HFFc6 (cell line): ENCODE results near the gene ANXA10. TPM values are rescaled to one million over a fixed set of nuclear protein-coding genes. Genes with fewer than 3 reads are reported as not detected.
A peak's percentile ranks its signal among the peaks of the same experiment; 100 is the strongest.

Source experiments
- DNase-seq: peaks from one replicate; pipeline ENCODE4 v3.0.0-alpha.2; 2018
- H3K27ac Mint-ChIP-seq: 2 replicates; pipeline ENCODE4 v1.8.0; 2020; ENCODE audit warnings: mild to moderate bottlenecking, mixed read lengths
- H3K27me3 Mint-ChIP-seq: 2 replicates; pipeline ENCODE4 v1.8.0; 2021; ENCODE audit warnings: mild to moderate bottlenecking, moderate library complexity, mixed read lengths; ENCODE audit not compliant: insufficient read depth
- H3K36me3 Mint-ChIP-seq: 2 replicates; pipeline ENCODE4 v1.8.0; 2021; ENCODE audit warnings: low read depth, mixed read lengths
- H3K4me1 Mint-ChIP-seq: 2 replicates; pipeline ENCODE4 v1.8.0; 2020; ENCODE audit warnings: low read depth, mixed read lengths
- H3K4me3 Mint-ChIP-seq: 2 replicates; pipeline ENCODE4 v1.8.0; 2020; ENCODE audit warnings: mild to moderate bottlenecking, moderate library complexity, mixed read lengths
- H3K9me3 Mint-ChIP-seq: 2 replicates; pipeline ENCODE4 v1.8.0; 2020; ENCODE audit warnings: mild to moderate bottlenecking, mixed read lengths
- CTCF ChIP-seq: fragments of 200-600 bp; sonication (generic); IDR thresholded peaks from 2 replicates; pipeline ENCODE4 v1.5.0; 2021; ENCODE audit warnings: antibody characterized with exemption, mild to moderate bottlenecking
- total RNA-seq, 6 experiments: library from RNA; stranded (reverse); fragmentation: NEBNext Ultra II Directional; extraction: Animal tissue kit (Norgen Biotek cat#: 25700); gene quantifications; 2 replicates in 1 of 6; 3 replicates in 5 of 6; pipeline ENCODE4 v1.2.3, GENCODE V29; 2021

ANXA10 gene
- total RNA-seq, 6 experiments from 2014 or later: 0.46 to 1.9 (median 0.85) TPM

GRCh38 chr4:168197926-168198325, 105.6 kb downstream of the ANXA10 start:
- H3K27me3 Mint-ChIP-seq: no peaks in the 10 kb centered on the region; the same call in 1 of the 2 replicates

GRCh38 chr4:168199260-168199957, 107.1 kb downstream of the ANXA10 start:
- no peak overlapping the region for H3K27ac Mint-ChIP-seq
- H3K4me1 Mint-ChIP-seq: peaks cover 21% of the 10 kb centered on the region
- H3K36me3 Mint-ChIP-seq: peaks cover 21% of the 10 kb centered on the region
- H3K27me3 Mint-ChIP-seq: no peaks in the 10 kb centered on the region; the same call in 1 of the 2 replicates
- peaks cover 24% of the 10 kb centered on the region for H3K9me3 Mint-ChIP-seq
- no peak for DNase-seq
- no peak for TF ChIP-seq CTCF
- H3K4me3 Mint-ChIP-seq: no peak overlapping the region

More at GRCh38 chr4:168197926-168198325, 105.6 kb downstream of the ANXA10 start:
- Mint-ChIP-seq H3K27ac (no peak overlapping the region), H3K36me3 (peaks cover 12% of the 10 kb centered on the region), H3K4me3 (no peak overlapping the region), H3K4me1 (peaks cover 21% of the 10 kb centered on the region), H3K9me3 (peaks cover 11% of the 10 kb centered on the region)
- DNase-seq: no peak
- no peak for TF ChIP-seq CTCF

- TF ChIP-seq CTCF: no peak
- DNase-seq: peak; percentile 17
- H3K27me3 Mint-ChIP-seq: no peaks in the 10 kb centered on the region; the same call in 1 of the 2 replicates
- no peak overlapping the region for H3K27ac Mint-ChIP-seq
- no peak overlapping the region for H3K4me3 Mint-ChIP-seq
- peaks cover 29% of the 10 kb centered on the region for H3K9me3 Mint-ChIP-seq
- peaks cover 21% of the 10 kb centered on the region for H3K4me1 Mint-ChIP-seq
- H3K36me3 Mint-ChIP-seq: peaks cover 29% of the 10 kb centered on the region
Observed at GRCh38 chr4:168200685-168201084, 108.3 kb downstream of the ANXA10 start.

GRCh38 chr4:168203233-168203911, 111.0 kb downstream of the ANXA10 start:
- H3K4me3 Mint-ChIP-seq: no peak overlapping the region
- H3K9me3 Mint-ChIP-seq: peaks cover 29% of the 10 kb centered on the region
- H3K36me3 Mint-ChIP-seq: peaks cover 29% of the 10 kb centered on the region
- no peaks in the 10 kb centered on the region; the same call in 1 of the 2 replicates for H3K27me3 Mint-ChIP-seq
- DNase-seq: no peak
- peaks cover 9% of the 10 kb centered on the region for H3K4me1 Mint-ChIP-seq
- H3K27ac Mint-ChIP-seq: no peak overlapping the region
- TF ChIP-seq CTCF: no peak

- no peak for DNase-seq
- Mint-ChIP-seq H3K27me3 (no peaks in the 10 kb centered on the region; the same call in none of the 2 replicates), H3K4me1 (peaks cover 38% of the 10 kb centered on the region), H3K9me3 (peaks cover 18% of the 10 kb centered on the region), H3K4me3 (no peak overlapping the region), H3K27ac (no peak overlapping the region), H3K36me3 (peaks cover 31% of the 10 kb centered on the region)
- no peak for TF ChIP-seq CTCF
Observed at GRCh38 chr4:168208957-168209614, 116.7 kb downstream of the ANXA10 start.
